Liver (tissue), 9 donors: ENCODE results near the gene CUL1. TPM values are rescaled to one million over a fixed set of nuclear protein-coding genes. Genes with fewer than 3 reads are reported as not detected.

Experiments used
- DNase-seq: peaks from one replicate; pipeline ENCODE4 v3.0.0-alpha.2; 2017; ENCODE audit warnings: low spot score
- H3K27ac ChIP-seq, 2 donors: one replicate each; pipeline ENCODE4 v1.7.0; 2013; ENCODE audit warnings: inconsistent platforms in 2 of 2, low read length in 2 of 2, control low read depth in 1 of 2, low read depth in 1 of 2, mild to moderate bottlenecking in 1 of 2
- H3K27me3 ChIP-seq, 4 donors: one replicate each; pipeline versions ENCODE4 v1.6.1 to v1.7.0; 2013; ENCODE audit warnings: low read length in 3 of 4, inconsistent platforms in 1 of 4, mild to moderate bottlenecking in 1 of 4, moderate library complexity in 1 of 4; ENCODE audit not compliant: control insufficient read depth in 4 of 4, insufficient read depth in 4 of 4
- H3K36me3 ChIP-seq, 4 donors: one replicate each; pipeline versions ENCODE4 v1.6.1 to v1.7.0; 2013; ENCODE audit warnings: low read length in 3 of 4, mild to moderate bottlenecking in 3 of 4, low read depth in 1 of 4, moderate library complexity in 1 of 4; ENCODE audit not compliant: control insufficient read depth in 4 of 4, insufficient read depth in 3 of 4
- H3K4me1 ChIP-seq, 4 donors: one replicate each; pipeline versions ENCODE4 v1.6.1 to v1.7.0; 2013; ENCODE audit warnings: low read length in 3 of 4, mild to moderate bottlenecking in 3 of 4, moderate library complexity in 1 of 4; ENCODE audit not compliant: control insufficient read depth in 4 of 4, insufficient read depth in 4 of 4
- H3K4me3 ChIP-seq, 3 donors: one replicate each; pipeline versions ENCODE4 v1.6.1 to v1.7.0; 2013; ENCODE audit warnings: low read length in 3 of 3, control low read depth in 1 of 3, low read depth in 1 of 3, mild to moderate bottlenecking in 1 of 3
- H3K9ac ChIP-seq, 2 donors: one replicate each; pipeline ENCODE4 v1.7.0; 2013; ENCODE audit warnings: low read length in 2 of 2, mild to moderate bottlenecking in 2 of 2, moderate library complexity in 2 of 2, control low read depth in 1 of 2, low read depth in 1 of 2
- H3K9me3 ChIP-seq, 4 donors: one replicate each; pipeline versions ENCODE4 v1.6.1 to v1.7.0; 2013; ENCODE audit warnings: low read length in 3 of 4; ENCODE audit not compliant: control insufficient read depth in 4 of 4
- CTCF ChIP-seq: fragments of 150-350 bp; IDR thresholded peaks from 2 replicates; pipeline ENCODE4 v1.5.1; 2017; ENCODE audit warnings: improper control_type of control experiment, low read depth, low read length; ENCODE audit not compliant: missing input control
- EGR1 ChIP-seq, 2 donors: IDR thresholded peaks; 2 replicates each; pipeline ENCODE4 v1.6.1; 2016 to 2018; ENCODE audit warnings: antibody characterized with exemption in 2 of 2, low read depth in 2 of 2
- GABPA ChIP-seq, 2 donors: IDR thresholded peaks in 1 of 2; conservative IDR thresholded peaks in 1 of 2; 2 replicates each; pipeline ENCODE4 v1.6.1; 2016; ENCODE audit warnings: antibody characterized with exemption in 2 of 2, mild to moderate bottlenecking in 1 of 2, moderate library complexity in 1 of 2
- HNF4A ChIP-seq, 2 donors: conservative IDR thresholded peaks; 2 replicates each; pipeline ENCODE4 v1.6.1; 2016; ENCODE audit warnings: antibody characterized with exemption in 2 of 2, mild to moderate bottlenecking in 2 of 2
- HNF4G ChIP-seq: IDR thresholded peaks from 2 replicates; pipeline ENCODE4 v1.6.1; 2016; ENCODE audit warnings: antibody characterized with exemption
- RAD21 ChIP-seq, 2 donors: IDR thresholded peaks; 2 replicates each; pipeline ENCODE4 v1.6.1; 2016; ENCODE audit warnings: antibody characterized with exemption in 2 of 2, mild to moderate bottlenecking in 2 of 2
- REST ChIP-seq: IDR thresholded peaks from 2 replicates; pipeline ENCODE4 v1.6.1; 2016; ENCODE audit warnings: antibody characterized with exemption, mild to moderate bottlenecking
- SP1 ChIP-seq: IDR thresholded peaks from 2 replicates; pipeline ENCODE4 v1.6.1; 2018; ENCODE audit warnings: antibody characterized with exemption, mild to moderate bottlenecking
- TAF1 ChIP-seq: conservative IDR thresholded peaks from 2 replicates; pipeline ENCODE4 v1.6.1; 2016; ENCODE audit warnings: antibody characterized with exemption, mild to moderate bottlenecking
- ZBTB33 ChIP-seq: IDR thresholded peaks from 2 replicates; pipeline ENCODE4 v1.6.1; 2016; ENCODE audit warnings: antibody characterized with exemption
- WGBS: extraction: QIAGEN DNeasy Blood & Tissue Kit; methylation state at CpG from one replicate; pipeline ENCODE4 v1.1.7; 2013; 5-methylcytosine and 5-hydroxymethylcytosine counted together
- polyA plus RNA-seq, 2 donors: library from polyadenylated mRNA; stranded (reverse) in 1 of 2; unstranded in 1 of 2; fragments of 200-250 nt in 1 of 2; fragments of >200 nt in 1 of 2; fragmentation: Nextera tagmentation in 1 of 2; extraction: Ambion mirVana in 1 of 2; gene quantifications; one replicate each; pipeline versions ENCODE4 v1.2.1 to v1.2.3, GENCODE V29; 2013 to 2015
- total RNA-seq, 2 donors: library from RNA; depleted of rRNA; stranded (reverse); fragments of >200 nt; gene quantifications; one replicate each; pipeline ENCODE4 v1.2.3, GENCODE V29; 2014
- TF ChIP-seq, protein P1 (sequence below): IDR thresholded peaks from 2 replicates; pipeline ENCODE4 v1.6.1; 2016; ENCODE audit warnings: antibody characterized with exemption
- donor health status: healthy.
- donor health status: healthy.
- donor health status: healthy.
- donor health status: healthy.
- donor health status: healthy.

The CUL1 gene
- total and polyA plus RNA-seq, 4 donors, result 21.7 to 56.7 (median 26.7) TPM

DNA sequence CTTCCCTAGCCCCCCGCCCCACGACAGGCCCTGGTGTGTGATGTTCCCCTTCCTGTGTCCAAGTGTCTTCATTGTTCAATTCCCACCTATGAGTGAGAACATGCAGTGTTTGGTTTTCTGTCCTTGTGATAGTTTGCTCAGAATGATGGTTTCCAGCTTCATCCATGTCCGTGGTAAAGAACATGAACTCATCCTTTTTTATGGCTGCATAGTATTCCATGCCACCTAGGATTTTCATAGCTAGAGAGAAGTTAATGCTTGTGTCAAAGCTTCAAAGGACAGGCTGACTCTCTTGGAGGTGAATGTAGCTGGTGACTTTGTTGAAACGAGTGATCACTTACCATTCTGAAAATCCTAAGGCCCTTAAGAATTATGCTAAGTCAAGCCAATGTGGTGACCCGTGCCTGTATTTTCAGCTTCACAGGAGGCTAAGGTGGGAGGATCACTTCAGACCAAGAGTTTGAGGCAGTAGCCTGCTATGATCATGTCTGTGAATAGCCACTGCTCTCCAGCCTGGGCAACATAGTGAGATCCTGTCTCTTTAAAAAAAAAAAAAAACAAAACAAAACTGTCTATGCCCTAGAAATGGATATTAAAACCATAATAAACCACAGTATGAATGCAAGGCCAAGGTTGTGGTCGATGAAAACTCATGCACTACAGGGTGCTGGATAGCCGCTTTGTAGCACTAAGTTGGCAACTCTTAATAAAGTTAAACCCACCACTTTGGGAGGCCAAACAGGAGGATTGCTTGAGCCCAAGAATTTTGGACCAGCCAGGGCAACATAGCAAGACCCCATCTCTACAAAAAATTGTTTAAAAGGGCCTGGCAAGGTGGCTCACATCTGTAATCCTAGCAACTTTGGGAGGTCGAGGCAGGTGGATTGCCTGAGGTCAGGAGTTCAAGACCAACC is 52.0 kb downstream of the CUL1 start:
- 91% methylated on average over 8 of the region's 8 CpGs for WGBS
- Histone ChIP-seq H3K27me3 (no peaks in the 10 kb centered on the region), H3K36me3 (peaks cover 0 to 16% (median 5%) of the 10 kb centered on the region in 4 donors), H3K9me3 (no peaks in the 10 kb centered on the region), H3K27ac (no peak overlapping the region), H3K9ac (no peak overlapping the region), H3K4me3 (no peak overlapping the region), H3K4me1 (no peaks in the 10 kb centered on the region)
- no peak for TF ChIP-seq HNF4G
- TF ChIP-seq, protein P1, sequence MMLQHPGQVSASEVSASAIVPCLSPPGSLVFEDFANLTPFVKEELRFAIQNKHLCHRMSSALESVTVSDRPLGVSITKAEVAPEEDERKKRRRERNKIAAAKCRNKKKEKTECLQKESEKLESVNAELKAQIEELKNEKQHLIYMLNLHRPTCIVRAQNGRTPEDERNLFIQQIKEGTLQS, result no peak
- TF ChIP-seq SP1, result no peak
- no peak for TF ChIP-seq RAD21 (IDR thresholded peaks at IDR 0.05)
- no peak for TF ChIP-seq ZBTB33
- no peak for DNase-seq

DNA sequence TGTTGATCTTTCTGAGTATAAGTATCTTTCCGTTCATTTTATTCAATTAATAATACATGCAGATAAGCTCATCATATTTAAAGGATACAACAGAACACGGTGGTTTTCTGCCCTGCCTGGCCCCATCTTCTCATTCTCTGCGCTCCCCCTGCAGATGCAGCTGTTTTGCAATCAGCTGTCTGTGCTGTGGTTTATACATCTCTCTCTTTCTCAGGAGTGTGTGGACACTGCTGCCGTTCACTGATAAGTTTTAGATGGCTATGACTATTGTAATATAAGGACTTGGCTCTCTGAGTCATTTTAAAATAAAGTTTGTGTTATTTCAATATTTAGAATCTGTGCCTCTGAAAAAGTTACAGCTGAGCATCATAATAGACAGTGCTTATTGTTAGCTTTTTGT is 54.5 kb downstream of the CUL1 start:
- Histone ChIP-seq H3K27ac (no peak overlapping the region), H3K36me3 (peaks cover 3 to 22% (median 9%) of the 10 kb centered on the region in 4 donors), H3K4me3 (no peak overlapping the region), H3K9me3 (no peaks in the 10 kb centered on the region), H3K9ac (no peak overlapping the region), H3K4me1 (no peaks in the 10 kb centered on the region), H3K27me3 (no peaks in the 10 kb centered on the region)
- WGBS, result 83% methylated on average over 4 of the region's 4 CpGs
- TF ChIP-seq GABPA (IDR thresholded peaks at IDR 0.05 in 1 of 2, conservative IDR thresholded peaks at IDR 0.05 in 1 of 2) (no peak), HNF4A (conservative IDR thresholded peaks at IDR 0.05) (no peak), SP1 (no peak), CTCF (no peak), TAF1 (no peak), REST (no peak), EGR1 (IDR thresholded peaks at IDR 0.05; ENCODE audit: low read depth in 2 of 2) (no peak)
- TF ChIP-seq, protein P1, result no peak
- no peak for DNase-seq
